Activated CD8-positive, alpha-beta memory T cell treated with anti-CD3 and anti-CD28 coated beads for 4 hours (primary cell): ENCODE measurements around the gene USP10.

Experiments used
- DNase-seq, 2 donors: peaks; one replicate each; pipeline ENCODE4 v3.0.0-alpha.2; 2020; ENCODE audit warnings: low read depth in 2 of 2

The USP10 gene

GRCh38 chr16:84699147-84699711 is 571 bp upstream of the USP10 start:
- DNase-seq = no peak

GRCh38 chr16:84700446-84701300 is 873 bp downstream of the USP10 start:
- DNase-seq = peak; percentile 6 to 28

DNA sequence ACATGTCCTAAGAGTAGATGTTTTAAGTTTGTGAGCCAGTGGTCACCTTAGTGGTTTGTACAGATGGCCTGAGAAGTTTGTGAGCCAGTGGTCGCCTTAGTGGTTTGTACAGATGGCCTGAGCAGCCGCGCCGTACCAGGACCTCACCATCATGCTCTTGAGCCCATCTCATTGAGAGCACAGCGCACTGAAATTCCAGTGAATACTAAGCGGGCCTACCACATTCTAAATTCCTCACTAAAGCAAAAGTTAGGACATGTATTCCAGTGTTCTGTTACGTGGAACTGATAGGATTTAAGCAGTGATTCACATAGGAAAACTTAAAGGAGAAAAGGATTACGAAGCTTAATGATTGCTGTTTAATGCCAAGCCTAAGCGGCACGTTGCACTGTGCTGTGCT is 3.9 kb downstream of the USP10 start:
- no peak for DNase-seq

DNA sequence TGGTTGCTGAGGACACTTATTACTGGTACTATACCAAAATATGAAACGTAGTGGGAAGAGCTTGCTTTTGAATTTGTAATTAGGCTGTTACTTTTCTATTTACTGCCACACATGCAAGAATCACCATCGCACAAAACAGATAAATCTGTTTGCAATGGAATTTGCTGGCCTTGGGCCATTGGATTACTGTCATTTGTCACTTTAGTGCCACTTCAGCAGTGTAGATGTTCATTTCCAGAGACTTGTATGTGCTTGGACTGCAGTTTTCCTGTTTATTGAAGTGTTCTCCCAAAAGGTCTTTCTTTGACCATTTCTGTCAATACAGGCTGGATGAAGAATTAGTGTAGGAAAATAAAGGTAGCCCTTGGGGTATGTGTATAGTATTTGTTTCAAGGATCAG is 4.5 kb downstream of the USP10 start:
- DNase-seq = no peak

DNA sequence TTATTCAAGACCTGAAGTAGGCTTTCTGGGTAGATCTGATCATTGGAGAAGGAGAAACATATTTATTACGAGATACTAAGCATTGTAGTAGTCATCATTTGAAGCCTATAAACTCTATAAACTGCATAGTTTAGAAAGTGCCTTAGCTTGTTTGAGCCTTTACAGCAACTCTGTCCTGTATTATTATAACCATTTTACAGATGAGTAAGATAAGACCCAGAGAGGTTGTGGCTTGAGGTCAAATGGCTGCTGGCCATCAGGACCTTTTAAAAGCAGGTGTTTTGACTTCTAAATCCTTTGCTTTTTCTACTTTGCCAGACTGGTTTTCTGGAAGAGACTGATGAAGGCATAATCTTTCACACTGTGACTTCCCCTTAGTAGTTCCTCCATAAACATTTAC is 7.1 kb downstream of the USP10 start:
- DNase-seq = no peak

DNA sequence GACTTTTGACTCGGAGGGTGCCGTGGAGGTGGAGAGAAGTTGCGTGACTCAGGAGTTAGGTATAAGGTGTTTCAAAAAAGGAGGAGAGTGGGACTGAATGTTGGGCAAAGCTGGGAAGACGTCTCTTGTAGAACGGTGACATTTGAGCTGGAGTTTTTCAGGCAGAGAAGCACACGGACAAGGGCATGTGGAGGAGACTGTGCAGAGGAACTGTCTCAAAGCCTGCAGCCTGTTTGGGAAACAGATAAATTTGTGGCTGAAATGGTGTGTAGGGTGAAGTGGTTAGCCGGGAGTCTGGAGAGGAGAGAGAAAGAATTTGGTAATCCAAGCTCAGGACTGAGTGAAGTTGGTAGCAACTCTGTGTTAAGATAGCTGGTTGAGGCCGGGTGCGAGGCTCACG is 9.8 kb downstream of the USP10 start:
- no peak for DNase-seq

- no peak for DNase-seq
Measured at GRCh38 chr16:84710686-84711085, 10.9 kb downstream of the USP10 start.

DNA sequence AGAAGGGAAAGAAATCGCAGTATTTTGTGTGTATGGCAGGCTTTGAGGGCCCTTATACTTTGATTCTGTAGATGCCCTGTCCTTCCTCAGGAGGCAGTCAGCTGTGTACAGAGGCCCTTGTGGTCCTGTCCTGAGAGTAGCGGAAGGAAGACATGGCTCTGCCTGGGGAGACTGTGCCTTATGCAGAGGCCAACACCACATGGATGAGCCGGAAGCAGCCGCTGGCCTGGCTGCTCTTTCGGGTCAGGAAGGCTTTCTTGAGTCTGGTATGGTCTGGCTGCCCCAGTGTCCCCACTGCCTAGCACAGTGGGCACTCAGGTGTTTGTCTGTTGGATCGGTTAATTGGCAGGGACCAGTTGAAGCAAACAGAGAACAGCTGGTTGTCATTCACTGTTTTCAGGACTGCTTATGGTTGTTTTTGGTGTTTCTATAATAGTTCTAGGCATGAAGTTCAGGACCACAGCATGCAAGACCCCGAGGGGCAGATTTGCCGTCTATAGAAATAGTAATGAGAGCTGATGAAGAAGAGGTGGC is 12.4 kb downstream of the USP10 start:
- no peak for DNase-seq

GRCh38 chr16:84712801-84713775 is 13.3 kb downstream of the USP10 start:
- no peak for DNase-seq

DNA sequence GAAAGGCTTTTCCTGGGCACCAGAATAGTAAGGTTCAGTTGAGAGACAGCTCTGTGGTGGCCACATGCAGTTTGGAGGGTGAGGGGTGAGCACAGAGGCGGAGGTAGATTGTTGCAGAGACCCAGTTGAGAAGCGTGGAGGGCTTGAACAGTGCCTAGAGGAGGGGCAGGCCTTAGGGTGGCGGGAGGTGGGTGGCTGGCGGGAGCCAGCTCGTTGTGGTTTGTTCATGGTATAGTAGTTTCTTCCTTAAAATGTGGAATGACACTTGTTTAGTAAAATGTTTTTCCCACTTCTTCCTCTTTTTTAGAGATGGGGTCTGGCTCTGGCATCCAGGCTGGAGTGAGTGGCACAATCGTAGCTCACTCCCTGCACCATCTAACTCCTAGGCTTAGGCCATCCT is 14.2 kb downstream of the USP10 start:
- DNase-seq = no peak

DNA sequence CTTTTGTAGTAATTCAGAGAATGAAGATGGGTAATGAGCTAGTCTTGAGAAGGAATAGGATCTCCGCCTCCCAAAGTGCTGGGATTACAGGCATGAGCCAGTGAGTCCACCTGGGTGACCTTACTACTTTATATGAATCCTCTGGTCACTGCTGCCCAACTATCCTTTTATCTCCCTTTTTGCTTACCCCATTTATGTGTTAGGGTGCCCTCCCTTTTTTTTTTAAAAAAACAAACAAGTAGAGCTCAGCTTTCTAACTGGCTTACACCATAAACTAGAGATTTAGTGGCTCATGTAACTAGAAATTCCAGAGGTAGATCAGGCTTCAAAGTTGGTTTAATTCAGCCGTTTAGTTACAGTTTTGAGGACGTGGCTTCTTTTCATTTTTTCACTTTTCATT is 15.6 kb downstream of the USP10 start:
- no peak for DNase-seq

DNA sequence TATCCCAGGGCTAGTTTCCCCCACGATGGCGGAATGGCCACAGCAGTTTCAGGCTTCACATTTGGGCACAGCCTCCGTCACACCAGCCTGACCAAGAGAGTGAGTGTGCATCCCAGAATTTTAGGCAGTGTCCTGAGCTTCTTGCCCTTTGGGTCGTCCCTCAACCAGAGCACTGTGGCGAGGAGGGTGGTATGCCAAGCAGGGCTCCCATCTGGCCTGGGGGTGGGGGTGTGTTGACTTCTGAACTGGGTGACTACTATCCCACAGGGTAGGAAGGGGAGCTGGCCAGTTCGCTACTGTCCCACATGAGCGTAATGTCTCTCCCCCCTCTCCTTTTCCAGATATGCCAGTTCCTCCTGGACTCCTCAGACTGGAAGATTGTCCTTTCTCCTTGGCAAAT is 16.1 kb downstream of the USP10 start:
- no peak for DNase-seq

GRCh38 chr16:84716740-84717139 is 16.9 kb downstream of the USP10 start:
- no peak for DNase-seq

- DNase-seq = no peak
Measured at GRCh38 chr16:84717484-84717883, 17.7 kb downstream of the USP10 start.

- no peak for DNase-seq
Measured at GRCh38 chr16:84720177-84720579, 20.4 kb downstream of the USP10 start.

DNA sequence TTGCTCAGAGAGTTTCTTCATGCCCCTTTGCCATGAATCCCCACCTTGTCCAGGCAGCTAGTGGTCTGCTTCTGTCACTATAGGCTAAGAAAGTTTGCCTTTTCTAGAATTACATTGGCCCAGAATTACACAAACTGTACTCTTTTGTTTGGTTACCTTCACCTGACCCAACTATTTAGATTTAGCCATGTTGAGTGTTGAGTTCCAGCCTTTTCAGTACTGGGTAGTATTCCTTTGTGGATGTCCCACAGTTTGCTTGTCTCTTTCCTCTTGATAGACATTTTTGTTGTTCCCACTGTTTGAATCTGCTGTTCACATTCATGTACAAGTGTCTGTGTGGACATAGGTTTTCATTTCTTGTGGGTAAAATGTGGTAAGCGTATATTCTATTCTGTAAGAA is 22.3 kb downstream of the USP10 start:
- no peak for DNase-seq

GRCh38 chr16:84723906-84724305 is 24.1 kb downstream of the USP10 start:
- DNase-seq = no peak

DNA sequence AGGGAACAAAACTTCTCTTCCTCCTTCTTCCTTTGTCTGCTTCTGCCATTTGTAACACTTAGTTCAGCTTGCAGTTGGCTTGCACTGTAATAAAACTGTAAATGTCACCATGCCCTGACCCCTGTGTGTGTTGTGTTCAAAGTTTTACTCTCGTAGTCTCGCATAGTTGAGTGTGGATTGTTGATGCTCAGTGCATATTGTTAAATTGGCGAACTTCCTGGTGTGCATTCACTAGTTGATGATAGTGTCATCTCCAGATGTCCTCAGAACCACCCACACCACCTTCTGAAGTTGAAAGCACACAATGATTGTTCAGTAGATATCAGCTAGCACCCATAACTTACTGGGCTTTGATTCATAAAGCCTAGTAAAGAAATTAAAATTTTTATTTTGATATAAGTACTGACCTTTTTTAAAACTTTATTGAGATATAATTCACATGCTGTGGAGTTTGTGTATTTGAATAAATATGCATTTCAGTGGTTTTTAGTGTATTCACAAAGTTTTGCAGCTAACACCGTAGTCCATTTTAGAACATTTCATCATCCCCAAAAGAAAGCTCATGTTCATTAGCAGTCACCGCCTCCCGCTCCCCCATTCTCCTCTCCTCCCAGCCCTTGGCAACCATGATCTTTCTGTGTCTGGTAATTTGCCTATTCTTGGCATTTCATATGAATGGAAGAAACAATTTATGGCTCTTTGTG is 25.0 kb downstream of the USP10 start:
- DNase-seq = no peak

DNA sequence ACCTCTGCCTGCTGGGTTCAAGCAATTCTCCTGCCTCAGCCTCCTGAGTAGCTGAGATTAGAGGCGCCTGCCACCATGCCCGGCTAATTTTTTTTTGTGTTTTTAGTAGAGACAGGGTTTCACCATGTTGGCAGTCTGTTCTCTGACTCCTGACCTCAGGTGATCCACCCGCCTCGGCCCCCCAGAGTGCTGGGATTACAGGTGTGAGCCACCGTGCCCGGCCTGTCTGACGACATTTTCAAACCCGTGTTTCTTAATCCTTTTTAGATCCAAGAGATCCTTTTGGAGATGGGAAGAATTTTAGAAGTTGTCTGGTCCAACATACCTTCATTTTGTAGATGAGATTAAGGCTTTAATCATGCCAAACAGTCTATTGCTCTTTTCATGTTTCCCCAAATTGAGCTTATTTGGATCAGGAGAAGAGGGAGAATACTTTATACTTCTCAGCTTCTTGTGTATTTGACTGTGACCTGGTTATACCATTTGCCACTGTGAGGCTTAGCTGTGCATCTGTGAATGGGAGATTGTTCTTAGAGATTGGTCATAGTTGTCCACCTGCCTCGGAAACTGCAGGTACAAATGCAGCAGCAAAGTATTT is 25.8 kb downstream of the USP10 start:
- no peak for DNase-seq

DNA sequence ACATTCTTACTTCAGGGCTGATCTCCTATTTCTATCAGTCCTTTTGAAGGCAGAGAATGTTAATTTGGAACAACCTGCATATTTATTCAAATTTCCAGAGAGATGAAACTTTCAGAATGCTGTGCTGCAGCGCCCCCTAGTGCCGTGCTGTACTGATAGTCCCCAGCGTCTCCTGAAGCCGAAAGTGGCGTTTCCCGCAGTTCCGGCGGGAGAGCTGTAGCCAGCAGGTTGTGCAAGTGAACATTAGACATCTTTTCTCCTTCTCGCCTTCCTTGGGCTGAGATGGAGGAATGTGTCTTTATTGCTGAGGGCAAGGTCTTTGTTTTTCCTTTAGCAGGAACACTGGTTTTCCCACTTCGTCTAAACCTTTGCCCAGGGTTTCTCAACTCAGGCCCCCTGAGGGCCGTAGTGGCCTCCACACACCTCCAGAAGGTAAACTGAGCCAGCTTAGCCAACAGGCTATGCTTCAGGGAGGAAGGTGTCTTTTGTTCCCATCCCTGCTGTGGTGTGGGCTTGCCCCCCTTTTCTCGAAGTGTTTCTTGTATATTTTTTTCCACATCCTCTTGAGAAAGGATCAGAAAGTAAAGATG is 26.4 kb downstream of the USP10 start:
- DNase-seq = peak; percentile 62 to 63
